K562 (cell line): ENCODE measurements around the gene ZAP70. TPM values are rescaled to one million over a fixed set of nuclear protein-coding genes. Genes with fewer than 3 reads are reported as not detected.

Experiments used
- ADNP ChIP-seq: fragments of 200-800 bp; sonication (Bioruptor generic); IDR thresholded peaks from 2 replicates; pipeline ENCODE4 v1.6.1; 2016; ENCODE audit warnings: missing genetic modification characterization, missing compliant biosample characterization
- BCOR ChIP-seq: fragments of 450-650 bp; IDR thresholded peaks from 2 replicates; pipeline ENCODE4 v1.6.1; 2016
- CHCHD3 ChIP-seq: fragments of 250-450 bp; sonication (Bioruptor Pico); IDR thresholded peaks from 2 replicates; pipeline ENCODE4 v2.1.2; 2022; ENCODE audit warnings: mild to moderate bottlenecking
- ESRRB ChIP-seq: fragments of 250-450 bp; sonication (Bioruptor Pico); IDR thresholded peaks from 2 replicates; pipeline ENCODE4 v1.5.0; 2020; ENCODE audit warnings: mild to moderate bottlenecking, moderate library complexity, borderline replicate concordance
- ETV6 ChIP-seq, 3 experiments: fragments of 150-350 bp in 1 of 3; sonication (generic) in 1 of 3; formaldehyde crosslinking in 1 of 3; IDR thresholded peaks; 2 replicates each; pipeline versions ENCODE4 v1.6.1 to v1.8.0; 2014 to 2022; ENCODE audit warnings: borderline replicate concordance in 2 of 3, low read depth in 2 of 3, antibody characterized with exemption in 1 of 3, low read length in 1 of 3, mild to moderate bottlenecking in 1 of 3, missing genetic modification reagents in 1 of 3
- GATAD2A ChIP-seq: fragments of 450-650 bp; IDR thresholded peaks from 2 replicates; pipeline ENCODE4 v1.6.1; 2017
- HOMEZ ChIP-seq: fragments of 250-450 bp; sonication (Bioruptor Pico); IDR thresholded peaks from 2 replicates; pipeline ENCODE4 v1.4.0; 2020; ENCODE audit warnings: mild to moderate bottlenecking, moderate library complexity
- KLF16 ChIP-seq: IDR thresholded peaks from 2 replicates; pipeline ENCODE4 v1.6.1; 2016; ENCODE audit warnings: antibody characterized with exemption
- PBX2 ChIP-seq, 2 experiments: IDR thresholded peaks in 1 of 2; conservative IDR thresholded peaks in 1 of 2; 2 replicates each; pipeline ENCODE4 v1.6.1; 2016; ENCODE audit warnings: low read depth in 2 of 2, mild to moderate bottlenecking in 1 of 2, missing compliant biosample characterization in 1 of 2, missing genetic modification characterization in 1 of 2, moderate library complexity in 1 of 2
- STAT6 ChIP-seq: sonication (generic); formaldehyde crosslinking; IDR thresholded peaks from 2 replicates; pipeline ENCODE4 v1.8.1; 2023; ENCODE audit warnings: mild to moderate bottlenecking, missing genetic modification reagents
- TAF9B ChIP-seq: fragments of 450-650 bp; IDR thresholded peaks from 2 replicates; pipeline ENCODE4 v1.6.1; 2018; ENCODE audit warnings: mild to moderate bottlenecking; ENCODE audit not compliant: partially characterized antibody
- TAL1 ChIP-seq: fragments of 450-650 bp; IDR thresholded peaks from 2 replicates; pipeline ENCODE4 v1.6.1; 2016; ENCODE audit warnings: mild to moderate bottlenecking
- XRCC4 ChIP-seq: IDR thresholded peaks from one replicate; pipeline ENCODE4 v1.6.1; 2011; ENCODE audit not compliant: insufficient read depth, insufficient read length; ENCODE audit errors: extremely low read depth
- ZKSCAN1 ChIP-seq: fragments of 150-350 bp; IDR thresholded peaks from 2 replicates; pipeline ENCODE4 v1.6.1; 2016; ENCODE audit warnings: low read depth, low read length
- ZNF277 ChIP-seq: fragments of 250-450 bp; sonication (Bioruptor Pico); IDR thresholded peaks from 2 replicates; pipeline ENCODE4 v1.8.0; 2022; ENCODE audit warnings: inconsistent platforms, mild to moderate bottlenecking, moderate library complexity, borderline replicate concordance
- ZNF586 ChIP-seq: fragments of 450-650 bp; formaldehyde crosslinking; conservative IDR thresholded peaks from 2 replicates; pipeline ENCODE4 v1.4.0; 2020; ENCODE audit warnings: mild to moderate bottlenecking, moderate library complexity
- polyA plus RNA-seq, 8 experiments: library from polyadenylated mRNA; depleted of rRNA in 4 of 8; stranded (reverse) in 5 of 8; unstranded in 3 of 8; fragments of >200 nt; fragmentation: Nextera tagmentation in 2 of 8; fragmentation: Illumina TruSeq in 1 of 8; extraction: Ambion mirVana in 2 of 8; extraction: Trizol in 1 of 8; gene quantifications; 2 replicates each; pipeline versions ENCODE4 v1.2.1 to v1.2.3, GENCODE V29; 2011 to 2014; ENCODE audit warnings: inconsistent platforms in 1 of 8, missing spikeins in 1 of 8
- total RNA-seq, 7 experiments: library from RNA; depleted of rRNA in 6 of 7; stranded (reverse); fragments of >200 nt in 6 of 7; fragmentation: Illumina TruSeq in 2 of 7; extraction: Trizol in 2 of 7; gene quantifications; 2 replicates each; pipeline versions ENCODE4 v1.2.1 to v1.2.3, GENCODE V29; 2011 to 2021; ENCODE audit warnings: low replicate concordance in 1 of 7

The ZAP70 gene
- total and polyA plus RNA-seq, 9 of the 15 experiments (the other 6 are each of a cell fraction or from before 2014, with no cell fraction given), result 0.06 to 0.80 (median 0.21) TPM; not detected in 1

- TF ChIP-seq HOMEZ, result no peak
- TF ChIP-seq ESRRB, result no peak
- TF ChIP-seq ZKSCAN1, result no peak
- no peak for TF ChIP-seq CHCHD3 (CRISPR knock-in tag)
- TF ChIP-seq ZNF586 (CRISPR knock-in tag), result no peak
- TF ChIP-seq ADNP (tag), result no peak
- no peak for TF ChIP-seq GATAD2A
- no peak for TF ChIP-seq ZNF277 (CRISPR knock-in tag)
- no peak for TF ChIP-seq TAF9B
- TF ChIP-seq TAL1, result 0 out of 2 replicates have a peak, but pooled peaks have one; percentile 31
- TF ChIP-seq ETV6 (IDR thresholded peaks at IDR 0.05; ENCODE audit: borderline replicate concordance in 1 of 2, low read depth in 2 of 2, low read length in 1 of 2), result no peak
- no peak for TF ChIP-seq ETV6 (CRISPR knock-in tag; IDR thresholded peaks at IDR 0.05; ENCODE audit: borderline replicate concordance)
- TF ChIP-seq XRCC4, result no peak
- no peak for TF ChIP-seq BCOR
- TF ChIP-seq PBX2 (CRISPR knock-in tag; IDR thresholded peaks at IDR 0.05; ENCODE audit: low read depth), result no peak
- peak; percentile 89 for TF ChIP-seq PBX2 (tag; conservative IDR thresholded peaks at IDR 0.05; ENCODE audit: low read depth)
- TF ChIP-seq KLF16, result peak; percentile 17; the same call in 1 of the 2 replicates
- TF ChIP-seq STAT6 (CRISPR knock-in tag), result no peak
Measured at GRCh38 chr2:97740590-97741182, 27.3 kb downstream of the ZAP70 start (continued).
